GM03348 (cell line): ENCODE results near the gene LGR4.

Experiments used
- DNase-seq: peaks from one replicate; pipeline ENCODE4 v3.0.0; 2012; ENCODE audit warnings: low spot score

Gene LGR4

GRCh38 chr11:27403195-27403594 is 69.4 kb downstream of the LGR4 start:
- no peak for DNase-seq

DNA sequence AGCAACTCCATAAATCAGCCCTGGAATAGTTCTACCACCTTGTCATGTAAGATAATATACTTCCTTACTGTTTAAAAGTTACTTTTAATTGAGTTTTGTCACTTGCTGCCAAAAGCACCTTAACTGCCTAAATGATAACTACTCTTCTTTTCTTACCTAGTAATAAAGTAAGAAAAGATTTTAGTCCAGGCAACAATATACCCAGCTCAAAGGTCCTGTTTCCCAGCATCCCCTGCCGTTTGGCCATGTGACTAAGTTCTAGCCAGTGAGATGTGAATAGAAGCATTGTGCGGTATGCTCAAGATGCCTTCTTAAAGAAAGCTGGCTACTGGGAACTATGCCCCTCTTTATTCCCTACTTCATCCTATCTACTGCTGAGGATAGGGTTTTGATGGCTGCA is 70.1 kb downstream of the LGR4 start:
- DNase-seq: no peak

DNA sequence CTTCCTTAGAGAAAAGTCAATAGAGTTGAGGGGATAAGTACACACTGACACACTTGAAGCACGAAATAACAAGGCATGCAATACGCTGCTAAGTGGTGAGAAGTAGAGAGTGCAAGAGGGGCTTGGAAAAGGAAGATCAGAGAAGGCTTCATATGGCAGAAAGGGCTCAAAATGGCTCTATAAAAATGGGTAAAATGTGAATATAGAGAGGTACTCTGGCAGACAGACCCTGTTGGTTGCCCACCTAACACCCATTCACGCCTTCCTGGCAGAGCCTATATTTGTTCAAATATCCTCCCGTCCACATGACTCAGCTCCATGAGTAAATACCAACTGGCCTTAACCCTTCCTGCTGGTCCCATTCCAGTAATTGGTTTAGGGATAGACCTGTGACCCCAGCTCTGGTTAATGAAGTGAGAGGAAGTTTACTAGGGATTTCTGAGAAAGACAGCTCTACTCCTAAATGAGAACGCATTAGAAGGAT is 70.7 kb downstream of the LGR4 start:
- no peak for DNase-seq

GRCh38 chr11:27401280-27401832 is 71.2 kb downstream of the LGR4 start:
- DNase-seq: no peak

GRCh38 chr11:27398400-27398770 is 74.2 kb downstream of the LGR4 start:
- DNase-seq: no peak

DNA sequence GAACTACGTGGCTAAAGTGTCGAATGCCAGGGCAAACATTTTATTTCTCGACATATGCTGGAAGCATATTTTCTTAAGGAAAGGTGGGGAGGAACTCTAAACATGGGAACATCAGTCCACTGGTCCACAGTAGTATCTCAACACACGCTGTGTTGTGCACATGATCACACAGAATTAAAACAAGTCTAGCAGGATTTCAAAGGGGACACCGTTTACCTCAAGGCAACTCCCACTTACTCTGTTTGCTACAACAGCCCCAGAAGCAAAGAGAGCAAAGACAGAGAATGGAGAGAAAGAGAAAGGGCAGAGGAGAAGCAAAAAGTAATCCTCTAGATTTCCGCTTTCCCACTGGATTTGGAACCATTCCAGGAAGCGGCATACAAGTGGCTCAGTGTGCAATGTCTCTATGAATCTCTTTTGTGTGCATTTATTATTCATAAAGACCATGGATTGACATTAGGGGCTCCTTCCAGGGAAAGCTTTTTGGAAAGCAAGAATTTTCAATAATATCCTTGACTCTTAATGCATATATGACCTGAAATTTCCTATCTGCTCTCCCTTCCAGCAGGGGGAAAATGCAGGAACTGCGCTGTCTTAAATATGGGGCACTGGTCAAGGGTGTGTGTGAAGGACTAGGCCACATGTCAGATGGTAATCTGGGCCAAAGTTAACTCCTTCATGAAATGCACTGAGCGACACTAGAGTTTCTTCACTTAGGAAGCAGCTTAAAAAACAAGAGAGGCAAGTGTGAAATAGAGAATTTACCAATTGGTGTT is 74.8 kb downstream of the LGR4 start:
- DNase-seq: no peak

- DNase-seq: no peak
These were observed 76.2 kb downstream of the LGR4 start for GRCh38 chr11:27396259-27396839.

- no peak for DNase-seq
These were observed 76.9 kb downstream of the LGR4 start for GRCh38 chr11:27395556-27396258.

- DNase-seq: no peak
These were observed 77.8 kb downstream of the LGR4 start for GRCh38 chr11:27394781-27395228.

GRCh38 chr11:27392278-27393114 is 80.1 kb downstream of the LGR4 start:
- DNase-seq: peak; percentile 38

DNA sequence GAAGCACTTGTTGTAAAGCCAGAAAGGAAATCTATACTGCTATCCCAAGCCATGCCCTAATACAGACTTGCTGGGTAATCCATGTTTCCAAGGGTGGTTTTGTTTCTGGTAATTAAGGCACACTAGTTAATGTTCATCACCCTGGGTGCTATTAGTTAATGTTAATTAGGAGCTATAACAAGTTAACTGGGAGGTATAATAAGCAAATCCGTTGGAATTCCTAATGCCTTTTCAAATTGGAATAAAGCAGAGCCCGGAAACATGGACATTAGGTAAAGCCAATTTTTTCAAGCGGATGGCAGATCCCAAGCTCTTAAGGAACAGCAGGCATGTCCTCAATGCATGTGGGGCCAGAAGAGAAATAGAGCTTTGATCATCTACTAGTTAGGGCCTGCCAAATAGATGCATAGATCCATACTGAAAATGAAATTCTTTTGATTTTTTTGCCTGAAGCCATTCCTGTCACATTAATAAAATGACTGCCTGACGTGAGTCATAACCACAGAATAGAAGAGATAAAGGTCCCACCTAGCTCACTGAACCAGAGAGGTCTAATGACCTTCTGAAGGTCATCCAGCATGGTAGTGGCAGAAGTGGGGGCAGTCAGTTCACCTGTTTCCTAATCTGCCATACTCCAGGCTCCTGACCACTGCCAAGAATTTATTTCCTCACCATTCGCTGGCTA is 81.1 kb downstream of the LGR4 start:
- DNase-seq: no peak

- peak; percentile 35 for DNase-seq
These were observed 82.0 kb downstream of the LGR4 start for GRCh38 chr11:27390318-27391295.

DNA sequence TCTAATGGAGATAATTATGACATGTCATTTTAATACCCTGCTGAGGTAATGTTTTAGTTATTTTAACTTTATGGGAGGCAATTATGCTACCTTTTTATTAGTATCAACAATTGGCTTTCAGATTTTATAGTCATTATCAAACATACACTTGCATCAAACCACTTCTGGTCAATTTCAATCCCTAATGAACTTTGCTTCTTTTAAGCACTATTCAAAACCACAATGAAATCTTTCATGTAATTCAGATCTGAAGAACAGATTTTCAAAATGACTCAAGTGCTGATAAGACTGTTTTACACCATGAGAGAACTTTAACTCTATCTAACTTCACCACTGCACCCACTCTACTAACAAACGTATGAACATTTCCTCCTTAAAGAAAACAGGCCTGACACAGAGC is 83.7 kb downstream of the LGR4 start:
- DNase-seq: no peak

DNA sequence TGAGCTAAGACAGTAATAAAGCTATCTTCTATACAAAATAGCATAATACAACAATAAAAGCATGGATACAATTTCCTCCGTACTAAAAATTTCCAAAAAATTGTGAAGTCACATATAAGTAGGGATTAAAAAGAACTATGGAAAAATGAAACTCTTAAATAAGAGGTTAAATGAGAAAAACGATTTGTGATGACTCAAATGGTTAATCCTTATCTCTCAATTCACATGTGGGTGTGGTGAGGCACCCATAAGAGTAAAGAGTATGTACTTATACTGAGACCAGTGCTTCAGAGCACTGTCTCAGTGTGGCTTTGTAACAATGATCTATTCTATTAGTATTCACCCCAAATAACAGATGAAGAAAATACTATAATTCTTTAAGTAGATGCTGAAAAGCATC is 84.6 kb downstream of the LGR4 start:
- no peak for DNase-seq

DNA sequence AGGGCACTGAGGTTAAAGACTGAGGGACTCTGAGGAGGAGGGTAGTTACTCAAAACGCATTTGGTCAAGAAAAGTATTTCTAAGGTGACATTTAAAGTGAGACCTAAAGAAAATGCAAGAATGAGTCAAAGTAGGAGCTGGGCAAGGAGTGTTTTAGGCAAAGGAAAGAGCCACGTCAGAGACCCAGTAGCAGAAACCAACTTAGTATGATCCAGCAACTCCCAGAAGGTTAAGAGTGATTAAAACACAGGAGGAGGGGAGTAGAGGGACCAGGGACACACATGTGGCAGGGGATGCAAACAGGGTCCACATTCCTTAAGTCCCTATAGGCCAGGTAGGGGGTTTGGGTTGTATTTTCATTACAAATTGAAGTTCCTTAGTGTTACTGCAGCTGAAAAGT is 85.2 kb downstream of the LGR4 start:
- no peak for DNase-seq

DNA sequence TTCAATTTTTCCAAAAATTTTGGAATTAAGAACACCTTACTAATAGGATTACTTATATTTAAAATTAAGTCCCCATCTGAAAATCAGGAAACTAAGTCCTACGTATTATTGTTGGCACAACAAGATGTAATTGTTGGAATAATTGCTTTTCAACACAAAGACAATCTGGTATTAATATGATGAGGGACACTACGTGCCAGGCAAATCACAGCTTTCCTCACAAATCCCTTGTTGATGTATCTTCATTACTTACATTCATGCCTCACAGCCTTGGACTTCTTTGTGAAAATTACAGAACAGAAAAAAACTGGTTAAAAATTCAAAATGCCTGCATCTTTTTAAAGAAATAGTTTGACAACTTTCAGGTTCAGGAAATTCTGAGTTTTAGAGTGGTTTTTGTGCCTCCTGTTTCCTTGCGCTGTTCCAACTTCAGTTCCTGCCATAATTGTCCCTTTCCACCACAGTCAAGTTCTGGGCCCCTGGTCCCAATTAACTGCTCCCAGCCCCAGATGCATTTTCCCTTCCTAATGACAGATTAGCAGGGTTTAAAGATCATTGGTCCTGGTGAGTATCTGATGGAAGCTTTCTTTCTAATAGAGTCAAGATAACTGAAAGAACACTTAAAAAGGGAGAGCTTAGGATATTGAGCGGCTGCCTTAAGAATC is 86.3 kb downstream of the LGR4 start:
- no peak for DNase-seq

GRCh38 chr11:27385245-27385644 is 87.3 kb downstream of the LGR4 start:
- peak; percentile 70 for DNase-seq

DNA sequence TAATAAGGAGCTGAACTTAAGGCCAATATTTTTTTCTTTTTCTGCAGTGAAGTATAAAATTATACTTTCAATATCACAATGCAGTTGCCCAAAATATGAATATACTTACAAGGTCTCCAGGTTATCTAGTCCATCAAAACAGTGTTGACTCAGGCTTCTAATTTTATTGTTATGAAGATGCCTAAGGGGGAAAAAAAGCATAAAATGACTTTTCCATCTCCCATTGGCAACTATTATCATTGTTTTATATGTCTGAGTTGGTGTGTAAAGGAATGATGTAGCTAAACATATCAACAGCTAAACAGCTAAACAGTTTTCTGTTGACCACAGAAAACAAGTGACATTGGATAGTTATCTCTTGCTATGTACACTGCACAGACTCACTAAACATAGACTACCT is 88.4 kb downstream of the LGR4 start:
- no peak for DNase-seq

DNA sequence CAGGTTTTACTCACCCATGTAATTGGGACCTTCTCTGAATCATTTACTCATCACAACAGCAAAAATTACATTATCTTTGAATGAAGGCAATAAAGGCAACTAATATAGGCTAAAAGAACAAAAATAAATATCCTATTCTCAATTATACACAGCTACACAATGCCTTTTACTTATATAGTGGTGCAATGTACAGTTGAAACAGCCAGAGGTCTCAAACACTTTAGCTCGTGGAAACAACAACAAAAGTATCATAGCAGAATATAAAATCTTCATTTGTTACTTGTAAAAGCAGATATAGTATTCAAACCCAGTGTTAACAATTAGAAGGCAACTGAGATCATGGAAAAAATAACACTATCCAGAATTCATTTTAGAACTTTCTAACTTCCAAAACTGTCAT is 88.9 kb downstream of the LGR4 start:
- no peak for DNase-seq
